KOPT-K1 (cell line): ENCODE data around the gene GRK1.

Source experiments
- H3K27ac ChIP-seq: fragments of 200-600 bp; sonication (generic); 2 replicates; pipeline ENCODE4 v1.5.1; 2016; ENCODE audit warnings: antibody characterized with exemption, mild to moderate bottlenecking, low read depth, low read length; ENCODE audit not compliant: poor library complexity, severe bottlenecking
- H3K36me3 ChIP-seq: fragments of 200-600 bp; sonication (generic); 2 replicates; pipeline ENCODE4 v1.5.1; 2017; ENCODE audit warnings: antibody characterized with exemption, mild to moderate bottlenecking, low read length, moderate library complexity; ENCODE audit not compliant: insufficient read depth
- H3K9me3 ChIP-seq: fragments of 200-600 bp; sonication (generic); 2 replicates; pipeline ENCODE4 v1.5.1; 2017; ENCODE audit warnings: antibody characterized with exemption, low read length, mild to moderate bottlenecking; ENCODE audit not compliant: insufficient read depth, poor library complexity, severe bottlenecking

GRK1 gene

DNA sequence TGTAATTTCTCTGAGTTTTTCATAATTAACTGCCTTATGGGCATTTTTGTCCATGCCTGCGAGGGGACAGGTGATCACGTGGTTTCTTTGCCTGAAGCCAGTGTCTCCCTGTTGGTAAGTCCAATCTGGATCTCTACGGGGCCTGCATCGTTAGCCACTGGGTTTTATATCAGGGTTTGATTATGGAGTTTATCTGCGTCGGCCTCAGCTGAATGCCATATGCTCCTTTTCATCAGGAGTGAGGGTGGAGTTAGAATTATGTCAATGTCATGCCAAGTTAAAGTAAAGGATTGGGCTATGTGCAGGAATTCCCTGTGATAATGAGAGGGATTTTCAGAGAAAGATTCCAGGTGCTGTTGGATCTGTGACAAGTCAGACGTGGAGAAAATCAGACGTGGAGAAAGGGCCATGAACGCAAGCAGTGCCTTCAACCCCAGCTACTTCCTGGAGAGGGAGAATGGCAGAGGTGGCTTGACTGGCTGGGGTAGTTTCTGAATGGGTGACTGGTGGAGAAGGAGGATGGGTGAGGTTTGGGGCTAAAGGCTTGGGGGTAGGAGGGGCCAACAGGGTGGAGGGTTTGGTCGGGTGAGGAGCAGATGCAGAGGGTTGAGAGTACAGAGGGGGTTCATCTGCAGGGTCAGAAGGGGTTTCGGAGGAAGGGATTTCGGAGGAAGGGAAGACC, 116.3 kb downstream of the GRK1 start:
- no peaks in the 10 kb centered on the region for H3K36me3 ChIP-seq
- no peak overlapping the region for H3K27ac ChIP-seq
- peaks cover 5% of the 10 kb centered on the region for H3K9me3 ChIP-seq

DNA sequence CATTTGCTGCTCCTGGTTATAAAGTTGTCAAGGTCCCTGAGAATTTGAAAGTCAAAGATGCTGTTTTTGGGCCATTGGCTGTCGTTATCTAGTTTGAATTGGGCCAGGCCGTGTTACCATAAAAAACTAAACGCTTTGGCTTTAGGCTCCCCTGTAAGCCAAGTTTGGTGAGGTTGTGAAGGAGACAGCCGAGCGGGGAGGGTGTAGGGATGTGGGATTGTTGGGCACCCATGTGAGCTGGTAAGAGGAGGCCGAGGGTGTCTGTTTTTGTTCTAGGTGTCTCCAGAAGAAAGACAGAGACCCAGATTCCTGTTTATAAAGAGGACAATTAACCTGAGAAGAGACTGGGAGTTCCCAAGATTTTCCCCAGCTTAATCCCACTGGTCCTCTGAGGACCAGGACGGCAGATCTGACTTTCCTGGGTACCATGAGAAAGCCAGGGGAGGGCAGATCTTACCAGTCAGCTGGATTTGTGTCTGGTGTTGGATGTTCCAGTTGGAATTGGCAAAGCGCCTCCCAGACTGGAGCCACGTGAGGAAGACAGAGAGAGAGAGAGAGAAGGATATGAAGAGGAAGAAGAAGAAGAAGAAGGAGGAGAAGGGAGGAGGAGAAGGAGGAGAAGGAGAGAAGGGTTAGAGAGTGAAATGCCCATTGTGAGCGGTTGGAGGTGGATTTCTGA, 117.1 kb downstream of the GRK1 start:
- Histone ChIP-seq H3K27ac (no peak overlapping the region), H3K9me3 (peaks cover under 1% of the 10 kb centered on the region), H3K36me3 (no peaks in the 10 kb centered on the region)

DNA sequence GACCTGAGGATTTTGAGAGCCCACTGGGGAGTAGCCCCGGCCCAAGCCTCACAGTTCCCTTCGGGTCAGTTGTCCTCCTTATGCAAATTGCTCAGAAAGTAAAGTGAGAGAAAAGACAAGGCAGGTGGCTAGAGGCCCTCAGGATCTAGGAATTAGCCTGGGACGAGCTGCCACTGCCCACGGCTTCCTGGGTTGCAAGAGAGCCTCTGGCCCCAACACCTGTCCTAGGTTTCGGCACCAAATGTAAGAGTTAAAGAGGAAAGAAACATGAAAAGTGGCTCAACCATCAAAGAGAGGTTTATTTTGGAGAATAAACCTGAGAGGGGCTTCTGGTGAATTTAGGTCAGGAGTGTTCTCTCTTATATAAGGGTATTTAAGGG, 117.6 kb downstream of the GRK1 start:
- no peaks in the 10 kb centered on the region for H3K36me3 ChIP-seq
- H3K9me3 ChIP-seq, result no peaks in the 10 kb centered on the region
- no peak overlapping the region for H3K27ac ChIP-seq

DNA sequence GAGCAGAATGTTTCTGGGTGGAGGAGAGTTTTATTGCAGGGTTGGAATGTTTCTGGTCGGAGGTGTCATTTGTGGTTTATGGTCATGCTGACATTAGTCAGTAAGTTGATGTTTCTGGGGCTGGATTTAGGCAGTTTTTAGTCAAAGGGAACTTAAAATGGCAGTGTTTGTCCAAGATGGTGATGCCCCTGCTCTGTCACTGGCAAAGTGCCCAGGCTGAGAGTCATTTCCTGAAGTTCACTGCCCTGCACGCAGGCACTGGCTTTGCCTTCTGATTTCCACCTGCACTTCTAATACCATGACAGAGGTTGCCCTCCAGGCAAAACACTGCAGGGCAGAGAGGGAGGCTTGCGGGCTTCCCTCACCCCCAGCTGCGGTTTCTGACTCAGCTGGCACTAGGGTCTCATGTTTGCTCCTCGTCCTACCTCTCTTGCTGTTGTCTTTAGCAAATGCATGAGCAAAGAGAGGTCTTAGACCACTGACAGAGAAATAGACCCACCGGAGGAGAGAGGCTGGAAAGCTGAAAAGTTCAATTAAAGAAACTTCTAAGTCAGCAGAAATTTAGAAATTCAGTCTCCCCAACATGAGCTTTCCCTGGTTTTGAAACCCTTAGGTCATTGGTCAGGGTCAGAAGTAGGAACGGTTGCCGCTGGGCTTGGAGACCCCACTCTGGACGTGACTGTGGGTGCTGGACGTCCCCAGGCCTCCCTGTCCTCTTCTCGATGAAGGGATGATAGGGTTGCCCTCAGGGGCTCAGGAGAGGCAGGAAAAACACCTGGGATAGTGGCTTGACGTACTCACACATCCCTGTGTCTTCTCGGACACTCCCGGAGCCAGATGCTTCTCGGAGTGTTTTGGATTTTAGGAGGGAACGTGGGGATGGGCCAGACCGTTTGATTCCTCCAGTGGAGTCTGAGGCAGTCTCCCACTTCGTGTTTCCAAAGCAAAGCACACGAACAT, 118.3 kb downstream of the GRK1 start:
- Histone ChIP-seq H3K27ac (no peak overlapping the region), H3K9me3 (no peaks in the 10 kb centered on the region), H3K36me3 (no peaks in the 10 kb centered on the region)

DNA sequence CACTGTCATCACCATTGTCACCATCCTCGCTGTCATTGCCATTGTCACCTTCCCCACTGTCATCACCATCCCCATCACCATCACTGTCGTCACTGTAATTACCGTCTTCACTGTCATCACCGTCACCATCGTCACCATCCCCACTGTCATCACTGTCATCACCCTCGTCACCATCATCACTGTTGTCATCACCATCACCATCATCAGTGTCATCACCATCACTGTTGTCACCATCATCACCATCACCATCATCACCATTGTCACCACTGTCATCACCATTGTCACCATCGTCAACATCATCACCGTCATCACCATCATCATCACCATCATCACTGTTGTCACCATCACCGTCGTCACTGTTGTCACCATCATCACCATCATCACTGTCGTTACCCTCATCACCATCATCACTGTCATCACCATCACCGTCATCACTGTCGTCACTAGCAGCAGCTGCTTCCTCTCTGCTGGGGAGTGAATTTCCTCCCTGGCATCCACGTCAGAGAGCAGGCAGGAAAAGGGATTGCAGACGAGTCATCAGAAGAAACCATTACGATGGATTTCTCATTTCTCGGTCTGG, 119.3 kb downstream of the GRK1 start:
- no peaks in the 10 kb centered on the region for H3K36me3 ChIP-seq
- no peak overlapping the region for H3K27ac ChIP-seq
- H3K9me3 ChIP-seq, result no peaks in the 10 kb centered on the region
